ENCODE data around the gene DTNB.
"Not testable (repeated sequence)": the region's sequence is repeated elsewhere in the genome, so short reads cannot be mapped to it uniquely, and the experiment has no call there.

The DTNB gene

DNA sequence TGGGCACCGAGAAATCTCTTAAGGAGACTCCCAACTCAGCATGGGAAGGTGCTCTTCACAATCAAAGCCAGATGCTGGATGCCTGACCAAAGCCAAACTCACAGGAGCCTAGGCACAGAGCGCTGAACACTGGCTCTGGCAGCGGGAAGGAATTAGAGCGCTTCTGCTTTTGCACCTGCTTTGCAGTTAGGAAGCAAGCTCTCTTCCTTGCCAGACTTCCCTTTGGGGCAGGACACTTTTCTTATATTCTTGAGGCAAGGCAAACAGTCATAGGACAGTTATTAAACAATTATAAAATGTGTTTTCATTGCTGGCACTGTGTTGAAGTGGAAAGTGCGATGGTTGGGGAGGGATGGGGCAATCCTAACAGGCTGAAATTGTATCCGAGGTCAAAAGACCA is 252.1 kb downstream of the DTNB start:
- TF ChIP-seq, protein P1, sequence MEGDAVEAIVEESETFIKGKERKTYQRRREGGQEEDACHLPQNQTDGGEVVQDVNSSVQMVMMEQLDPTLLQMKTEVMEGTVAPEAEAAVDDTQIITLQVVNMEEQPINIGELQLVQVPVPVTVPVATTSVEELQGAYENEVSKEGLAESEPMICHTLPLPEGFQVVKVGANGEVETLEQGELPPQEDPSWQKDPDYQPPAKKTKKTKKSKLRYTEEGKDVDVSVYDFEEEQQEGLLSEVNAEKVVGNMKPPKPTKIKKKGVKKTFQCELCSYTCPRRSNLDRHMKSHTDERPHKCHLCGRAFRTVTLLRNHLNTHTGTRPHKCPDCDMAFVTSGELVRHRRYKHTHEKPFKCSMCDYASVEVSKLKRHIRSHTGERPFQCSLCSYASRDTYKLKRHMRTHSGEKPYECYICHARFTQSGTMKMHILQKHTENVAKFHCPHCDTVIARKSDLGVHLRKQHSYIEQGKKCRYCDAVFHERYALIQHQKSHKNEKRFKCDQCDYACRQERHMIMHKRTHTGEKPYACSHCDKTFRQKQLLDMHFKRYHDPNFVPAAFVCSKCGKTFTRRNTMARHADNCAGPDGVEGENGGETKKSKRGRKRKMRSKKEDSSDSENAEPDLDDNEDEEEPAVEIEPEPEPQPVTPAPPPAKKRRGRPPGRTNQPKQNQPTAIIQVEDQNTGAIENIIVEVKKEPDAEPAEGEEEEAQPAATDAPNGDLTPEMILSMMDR (IDR thresholded peaks at IDR 0.05; ENCODE audit: low read depth, low read length): no peak
- no peak for DNase-seq (ENCODE audit: extremely low read depth, low read depth)

DNA sequence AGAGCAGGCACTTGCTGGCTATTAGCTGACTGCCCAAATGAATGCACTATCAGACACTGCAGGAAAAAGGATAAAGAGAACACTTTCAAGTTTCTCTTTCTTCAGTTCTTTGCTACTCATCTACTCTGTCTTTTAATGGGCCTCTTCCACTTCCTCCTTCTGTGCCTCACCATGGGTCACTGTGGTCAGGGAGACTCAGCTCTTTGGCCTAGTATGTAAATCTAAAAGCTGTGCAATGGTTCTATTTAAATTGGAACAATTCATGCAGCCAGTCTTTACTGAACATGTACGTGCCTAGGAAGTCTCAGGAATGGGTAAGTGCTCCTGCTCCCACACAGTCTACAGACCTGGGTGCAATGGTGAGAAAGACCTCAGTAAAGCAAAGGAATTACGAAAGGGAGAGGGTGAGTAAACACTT is 252.5 kb downstream of the DTNB start:
- DNase-seq (ENCODE audit: extremely low read depth, low read depth): no peak
- TF ChIP-seq, protein P1 (IDR thresholded peaks at IDR 0.05; ENCODE audit: low read depth, low read length): no peak

DNA sequence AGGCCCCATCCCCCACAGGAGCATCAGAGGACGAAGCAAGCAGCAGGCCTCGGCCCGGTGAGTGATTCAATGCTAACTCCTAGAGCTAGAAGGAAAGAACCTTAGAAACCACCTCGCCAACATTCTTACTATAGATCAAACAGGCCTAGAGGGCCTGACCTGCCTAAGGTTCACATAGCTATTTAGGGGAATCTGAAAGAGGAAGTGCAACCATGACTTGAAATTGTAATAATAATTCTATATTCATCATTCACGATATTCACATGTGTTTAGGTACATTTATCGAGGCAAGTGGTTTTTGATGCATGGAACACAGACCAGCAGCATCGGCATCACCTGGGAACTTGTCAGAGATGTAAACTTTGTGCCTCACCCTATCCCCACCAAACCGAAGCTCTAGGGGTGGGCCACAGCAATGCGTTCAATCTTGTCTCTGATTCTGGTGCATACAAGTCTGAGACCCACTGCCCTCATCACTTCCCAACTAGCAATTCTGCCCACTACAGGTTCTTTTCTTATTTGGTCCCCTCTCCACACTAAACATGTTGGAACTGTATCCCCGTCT is 253.6 kb downstream of the DTNB start:
- no peak for DNase-seq (ENCODE audit: extremely low read depth, low read depth)
- TF ChIP-seq, protein P1 (IDR thresholded peaks at IDR 0.05; ENCODE audit: low read depth, low read length): no peak

DNA sequence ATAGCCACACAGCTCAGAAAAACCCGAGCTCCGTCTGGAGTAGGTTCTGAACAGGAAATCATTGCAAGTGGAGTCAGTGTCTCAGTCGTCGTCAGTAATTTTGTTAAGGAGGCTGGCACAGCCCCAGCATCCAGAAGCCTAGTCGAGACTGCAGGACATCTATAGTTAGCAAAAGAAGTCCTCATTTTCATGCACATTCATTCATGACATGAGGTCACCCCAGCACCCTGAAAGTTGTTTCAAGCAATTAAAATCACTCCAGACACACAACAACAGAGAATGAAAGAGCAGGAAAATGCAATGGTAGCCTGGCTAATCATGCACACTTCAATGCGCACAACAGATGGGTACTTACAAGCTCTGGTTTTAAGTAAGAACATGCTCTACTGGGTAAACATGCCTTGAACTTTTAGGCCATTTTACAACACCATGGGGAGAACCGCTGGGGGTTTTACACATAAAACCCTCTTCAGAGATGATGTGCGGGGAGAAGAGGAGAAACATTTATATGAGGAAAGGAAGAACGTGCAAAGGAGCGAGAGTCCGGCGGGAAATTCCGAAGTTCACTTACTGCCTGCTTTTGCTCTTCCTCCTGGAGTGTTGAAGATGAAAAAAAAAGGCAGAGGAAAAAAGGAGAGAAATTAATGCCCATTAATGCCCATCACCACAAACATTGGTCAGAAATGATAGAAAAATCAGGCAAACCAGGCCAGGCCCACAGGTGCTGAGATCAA is 254.3 kb downstream of the DTNB start:
- no peak for DNase-seq (ENCODE audit: extremely low read depth, low read depth)
- TF ChIP-seq, protein P1 (IDR thresholded peaks at IDR 0.05; ENCODE audit: low read depth, low read length): no peak

DNA sequence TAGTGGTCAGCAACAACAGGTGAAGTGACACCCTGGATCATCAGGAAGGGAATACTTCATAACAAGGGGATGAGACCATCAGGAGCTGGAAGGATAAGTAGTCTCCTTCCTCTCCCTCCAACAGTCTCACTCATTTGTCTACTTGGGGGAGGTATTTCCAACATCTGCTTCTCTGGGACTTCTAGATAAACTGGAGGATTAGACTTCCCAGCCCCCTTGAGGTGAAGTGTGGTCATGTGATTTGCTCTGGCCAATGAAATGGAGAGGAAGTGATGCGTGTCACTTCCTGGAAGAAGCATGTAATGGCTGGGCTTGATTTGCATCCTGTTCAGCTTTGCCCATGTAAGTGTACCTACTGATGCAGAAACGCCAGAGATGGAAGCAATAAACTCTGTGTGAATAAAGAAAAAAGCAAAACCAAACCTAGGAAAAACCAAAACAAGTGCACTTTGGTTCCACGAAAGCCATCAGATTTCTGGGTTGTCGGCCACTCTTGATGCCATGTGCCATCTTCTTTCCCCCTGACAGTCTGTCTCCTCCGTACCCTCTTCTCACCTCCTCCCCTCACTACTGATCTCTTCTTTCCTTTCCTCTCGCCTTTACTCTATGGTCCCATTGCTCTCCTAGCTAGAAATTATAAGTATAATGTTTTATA is 255.5 kb downstream of the DTNB start:
- DNase-seq (ENCODE audit: extremely low read depth, low read depth): no peak
- TF ChIP-seq, protein P1 (IDR thresholded peaks at IDR 0.05; ENCODE audit: low read depth, low read length): no peak

DNA sequence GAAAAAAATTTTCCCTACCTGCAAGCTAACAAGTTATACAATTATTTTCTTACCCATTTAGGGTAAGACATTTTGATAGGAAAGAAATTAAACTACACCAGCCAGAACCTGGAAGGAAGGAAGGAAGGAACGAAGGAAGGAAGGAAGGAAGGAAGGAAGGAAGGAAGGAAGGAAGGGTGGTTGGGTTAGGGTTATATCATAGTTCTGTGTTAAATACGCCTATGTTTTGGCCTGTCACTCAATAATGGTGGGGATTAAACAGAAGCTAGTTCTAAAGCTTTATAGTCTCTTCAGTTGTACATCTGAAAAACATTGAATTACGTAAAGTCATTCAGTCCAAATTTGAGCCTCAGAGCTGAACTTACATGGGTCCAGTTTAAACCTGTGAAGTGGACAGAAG is 256.7 kb downstream of the DTNB start:
- DNase-seq (ENCODE audit: extremely low read depth, low read depth): no peak
- TF ChIP-seq, protein P1 (IDR thresholded peaks at IDR 0.05; ENCODE audit: low read depth, low read length): no peak

DNA sequence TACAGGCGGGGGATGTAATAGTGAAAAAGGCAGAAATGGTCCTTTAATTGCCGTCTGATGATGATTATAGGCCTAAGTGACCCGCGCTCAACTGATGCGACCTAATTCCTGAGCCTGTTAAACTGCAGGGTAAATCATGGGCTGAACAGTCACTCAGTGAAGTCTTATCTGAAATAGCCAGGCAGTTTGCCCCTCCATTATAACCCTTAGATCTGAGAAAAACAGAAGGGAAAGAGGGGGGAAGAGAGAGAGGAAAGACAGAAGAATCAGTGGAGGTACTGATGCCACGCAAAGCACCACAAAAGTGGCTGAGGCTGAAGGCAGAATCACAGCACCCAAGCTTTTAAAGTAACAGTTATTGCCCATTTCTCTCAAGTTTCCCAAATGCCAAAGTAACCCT is 258.6 kb downstream of the DTNB start:
- DNase-seq (ENCODE audit: extremely low read depth, low read depth): no peak
- TF ChIP-seq, protein P1 (IDR thresholded peaks at IDR 0.05; ENCODE audit: low read depth, low read length): no peak

DNA sequence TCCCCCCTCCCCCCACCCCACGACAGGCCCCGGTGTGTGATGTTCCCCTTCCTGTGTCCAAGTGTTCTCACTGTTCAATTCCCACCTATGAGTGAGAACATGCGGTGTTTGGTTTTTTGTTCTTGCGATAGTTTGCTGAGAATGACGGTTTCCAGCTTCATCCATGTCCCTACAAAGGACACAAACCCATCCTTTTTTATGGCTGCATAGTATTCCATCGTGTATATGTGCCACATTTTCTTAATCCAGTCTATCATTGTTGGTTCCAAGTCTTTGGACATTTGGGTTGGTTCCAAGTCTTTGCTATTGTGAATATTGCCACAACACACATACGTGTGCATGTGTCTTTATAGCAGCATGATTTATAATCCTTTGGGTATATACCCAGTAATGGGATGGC is 260.0 kb downstream of the DTNB start:
- DNase-seq (ENCODE audit: extremely low read depth, low read depth): not testable (repeated sequence)
